Measurements from ENCODE around the gene FPR3.
"Not testable (repeated sequence)": the region's sequence is repeated elsewhere in the genome, so short reads cannot be mapped to it uniquely, and the experiment has no call there.

Gene FPR3, protein sequence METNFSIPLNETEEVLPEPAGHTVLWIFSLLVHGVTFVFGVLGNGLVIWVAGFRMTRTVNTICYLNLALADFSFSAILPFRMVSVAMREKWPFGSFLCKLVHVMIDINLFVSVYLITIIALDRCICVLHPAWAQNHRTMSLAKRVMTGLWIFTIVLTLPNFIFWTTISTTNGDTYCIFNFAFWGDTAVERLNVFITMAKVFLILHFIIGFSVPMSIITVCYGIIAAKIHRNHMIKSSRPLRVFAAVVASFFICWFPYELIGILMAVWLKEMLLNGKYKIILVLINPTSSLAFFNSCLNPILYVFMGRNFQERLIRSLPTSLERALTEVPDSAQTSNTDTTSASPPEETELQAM

DNA sequence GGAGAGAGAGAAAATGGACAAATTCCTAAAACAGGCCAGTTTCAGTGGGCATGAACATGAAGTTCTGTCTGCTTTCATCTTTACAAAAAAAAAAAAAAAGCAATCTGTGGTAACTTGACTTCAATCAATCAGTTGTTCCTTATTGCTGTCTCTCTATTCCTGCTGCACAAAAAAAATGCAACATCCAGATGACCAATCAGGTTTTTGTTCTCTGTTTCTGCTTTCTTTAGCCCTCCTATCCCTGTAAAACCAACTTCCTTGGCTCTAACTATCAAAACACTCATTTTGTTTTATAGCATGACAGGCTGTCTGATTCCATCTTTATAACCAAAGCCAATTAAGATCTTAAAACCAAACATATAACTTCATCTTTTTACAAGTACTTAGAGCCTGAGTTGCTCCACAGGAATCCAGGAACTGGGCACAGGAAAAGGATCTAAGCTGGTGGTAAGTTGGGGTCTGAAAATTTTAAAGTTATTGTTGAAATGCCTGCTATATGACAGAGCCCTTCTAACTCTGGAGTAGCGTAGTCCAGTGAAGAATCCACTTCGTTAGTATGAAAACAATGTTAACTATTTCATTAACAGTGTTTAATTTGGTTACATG is at the start of gene FPR3:
TSS of gene FPR3 (plus strand) at position 273 of the 606 bp plus-strand sequence. CDS start 28,592 bp downstream, outside the sequence.
- DNase-seq: no peak

DNA sequence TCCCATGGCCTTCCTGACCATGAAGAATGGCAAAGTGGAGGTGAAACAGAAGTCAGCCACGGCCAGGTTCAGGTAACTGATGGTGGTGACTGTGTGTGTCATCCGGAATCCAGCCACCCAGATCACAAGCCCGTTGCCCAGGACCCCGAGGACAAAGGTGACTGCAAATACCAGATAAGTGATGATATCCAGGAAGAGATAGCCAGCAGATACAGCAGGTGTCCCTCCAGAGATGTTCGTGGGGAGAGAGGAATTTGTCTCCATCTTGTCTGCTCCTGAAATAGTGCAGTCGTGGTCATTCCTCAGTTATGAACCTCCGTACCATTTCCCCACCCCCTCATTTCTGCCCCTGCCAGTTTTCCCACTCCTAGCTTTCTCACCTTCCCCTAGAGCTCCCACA is 48.2 kb upstream of the FPR3 start:
- DNase-seq: no peak

DNA sequence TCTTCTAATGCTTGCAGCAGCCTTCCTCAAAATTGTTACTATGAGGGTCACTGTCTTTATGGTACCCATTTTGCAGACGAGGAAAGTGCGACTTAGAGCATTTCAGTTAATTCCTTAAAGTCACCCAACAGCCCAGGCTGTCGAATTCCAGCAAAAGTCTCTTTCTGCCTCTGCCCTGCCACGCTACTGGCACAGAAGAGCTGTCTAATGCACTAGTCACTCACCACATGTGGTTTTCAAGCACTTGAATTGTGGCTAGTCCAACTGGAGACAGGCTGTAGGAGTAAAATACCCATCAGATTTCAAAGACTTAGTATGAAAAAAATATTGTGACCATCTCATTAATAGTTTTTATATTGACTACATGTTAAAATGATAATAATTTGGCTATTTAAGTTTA is 45.0 kb upstream of the FPR3 start:
- no peak for DNase-seq

DNA sequence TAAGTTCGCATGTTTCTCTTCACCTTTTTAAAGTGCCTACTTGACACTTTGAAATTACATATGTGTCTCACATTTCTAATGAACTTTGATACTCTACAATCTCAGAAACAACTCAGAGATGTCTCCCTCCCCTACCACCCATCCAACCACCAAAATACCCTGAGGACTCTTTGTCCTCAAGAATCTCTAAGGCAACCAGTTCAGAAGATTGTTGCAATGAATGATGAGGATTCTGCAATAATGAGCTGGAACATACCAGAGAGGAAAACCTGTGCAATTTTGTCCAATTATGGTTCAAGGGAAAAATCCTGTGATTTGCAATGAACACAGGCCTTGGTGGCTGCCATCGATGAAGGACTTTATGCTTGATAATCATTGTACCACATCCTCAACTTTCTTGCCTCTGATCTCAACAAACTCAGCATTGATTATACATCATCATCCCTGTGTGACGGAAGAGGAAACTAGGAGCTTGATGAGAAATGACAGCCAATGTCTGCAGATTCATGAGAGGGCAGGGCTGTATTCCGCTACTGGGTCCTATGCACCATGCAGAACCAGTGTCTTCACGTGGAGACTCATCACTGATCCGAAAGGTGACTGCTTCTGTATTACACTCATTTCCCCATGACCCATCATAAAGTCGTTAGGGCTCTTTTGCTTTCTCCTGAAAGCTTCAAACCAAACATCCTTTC is 44.4 kb upstream of the FPR3 start:
- no peak for DNase-seq

DNA sequence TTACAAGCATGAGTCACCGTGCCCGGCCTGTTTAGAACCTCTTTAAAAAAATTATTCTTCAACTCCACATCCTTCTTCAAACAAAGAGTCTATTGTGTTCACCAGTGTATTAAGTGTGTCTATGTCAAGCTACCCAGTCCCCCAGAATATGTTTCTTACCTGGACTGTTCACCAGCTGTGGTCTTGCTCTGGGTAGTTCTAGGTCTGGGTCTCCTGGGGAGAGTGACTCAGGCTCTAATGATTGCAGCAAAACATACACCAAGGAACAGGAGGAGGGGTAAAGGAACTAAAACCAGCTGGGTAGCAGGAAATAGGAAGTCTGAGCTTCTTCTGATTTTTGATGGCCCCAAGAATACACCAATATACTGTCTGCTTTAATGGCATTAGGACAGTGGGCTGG is 43.3 kb upstream of the FPR3 start, which contains the start of gene FPR1:
TSS of gene FPR1 (minus strand) at position 224 of the 400 bp plus-strand sequence. CDS start 4,884 bp downstream, outside the sequence.
- no peak for DNase-seq

DNA sequence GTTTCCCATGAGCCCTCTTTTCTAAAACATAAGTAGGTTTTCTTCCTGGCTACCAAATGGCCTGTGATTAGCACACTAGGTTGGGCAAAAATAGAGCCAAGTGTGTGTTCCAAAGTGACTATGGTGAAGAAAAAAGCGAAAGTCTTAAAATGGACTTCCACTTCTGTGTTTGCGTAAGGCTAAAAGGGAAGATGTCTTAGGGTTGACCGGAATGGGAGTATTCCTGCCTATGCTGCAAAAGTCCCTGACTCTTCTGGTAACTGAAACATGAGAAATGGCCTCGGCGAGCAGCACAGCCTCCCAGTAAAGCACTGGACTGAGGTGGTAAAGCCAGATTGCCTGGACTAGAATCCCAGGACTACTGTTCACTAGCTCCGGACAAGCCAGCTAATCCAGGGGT is 40.8 kb upstream of the FPR3 start:
- DNase-seq: no peak

DNA sequence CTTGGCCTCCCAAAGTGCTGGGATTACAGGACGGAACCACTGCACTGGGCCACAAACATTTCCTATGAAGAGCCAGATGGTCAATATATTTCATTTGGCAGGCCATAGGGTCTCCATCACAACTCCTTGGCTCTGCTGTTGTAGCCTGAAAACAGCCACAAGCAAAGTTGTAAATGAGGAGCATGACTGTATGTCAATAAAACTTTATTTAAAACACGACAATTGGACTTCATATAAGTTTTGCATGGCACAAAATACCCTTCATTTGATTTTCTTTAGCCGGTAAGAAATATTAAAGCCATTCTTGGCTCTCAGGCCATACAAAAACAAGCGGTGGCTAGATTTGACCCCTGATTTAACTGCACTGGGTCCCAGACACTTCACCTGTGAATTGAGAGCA is 40.2 kb upstream of the FPR3 start:
- no peak for DNase-seq

DNA sequence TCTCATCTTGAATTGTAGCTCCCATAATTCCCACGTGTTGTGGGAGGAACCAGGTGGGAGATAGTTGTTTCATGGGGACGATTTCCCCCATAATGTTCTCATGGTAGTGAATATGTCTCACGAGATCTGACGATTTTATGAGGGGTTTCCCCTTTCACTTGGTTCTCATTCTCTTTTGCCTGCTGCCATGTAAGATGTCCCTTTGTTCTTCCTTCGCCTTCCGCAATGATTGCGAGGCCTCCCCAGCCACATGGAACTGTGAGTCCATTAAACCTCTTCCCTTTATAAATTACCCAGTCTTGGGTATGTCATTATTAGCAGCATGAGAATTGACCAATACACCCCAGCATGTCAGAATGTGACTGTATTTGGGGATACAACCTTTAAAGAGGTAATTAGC is 39.4 kb upstream of the FPR3 start:
- no peak for DNase-seq

DNA sequence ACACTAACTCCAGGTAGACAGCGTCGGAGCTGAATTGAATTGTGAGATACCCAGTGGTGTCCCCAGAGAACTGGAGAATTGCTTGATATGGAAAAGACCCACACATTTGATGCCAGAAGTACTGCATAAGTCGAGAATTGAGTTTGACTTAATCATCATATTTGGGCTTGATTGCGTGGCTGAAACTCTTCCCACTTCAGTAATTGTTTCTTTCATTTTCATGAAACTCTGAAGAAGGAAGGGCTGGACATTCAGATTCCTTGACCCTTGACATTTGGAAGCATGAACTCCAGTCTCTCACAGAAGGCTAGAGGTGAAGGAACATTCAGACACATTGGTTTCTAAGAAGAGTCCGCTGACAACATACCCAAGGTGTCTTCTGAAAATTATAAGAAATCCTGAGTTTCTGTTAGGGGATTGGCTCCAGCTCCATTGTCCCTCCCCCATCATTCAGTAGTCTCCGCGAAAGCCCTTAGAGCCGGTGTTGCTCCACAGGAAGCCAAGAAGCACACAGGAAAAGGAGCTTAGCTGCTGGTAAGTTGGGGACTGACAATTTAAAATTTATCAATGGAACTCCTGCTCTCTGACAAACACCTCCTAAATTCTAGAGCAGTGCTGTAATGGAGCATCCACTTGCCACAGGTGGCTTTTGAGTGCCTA is 34.1 kb upstream of the FPR3 start, which contains the start of gene FPR2:
TSS of gene FPR2 (plus strand) at position 484 of the 660 bp plus-strand sequence. CDS start 7,479 bp downstream, outside the sequence.
- DNase-seq: no peak

DNA sequence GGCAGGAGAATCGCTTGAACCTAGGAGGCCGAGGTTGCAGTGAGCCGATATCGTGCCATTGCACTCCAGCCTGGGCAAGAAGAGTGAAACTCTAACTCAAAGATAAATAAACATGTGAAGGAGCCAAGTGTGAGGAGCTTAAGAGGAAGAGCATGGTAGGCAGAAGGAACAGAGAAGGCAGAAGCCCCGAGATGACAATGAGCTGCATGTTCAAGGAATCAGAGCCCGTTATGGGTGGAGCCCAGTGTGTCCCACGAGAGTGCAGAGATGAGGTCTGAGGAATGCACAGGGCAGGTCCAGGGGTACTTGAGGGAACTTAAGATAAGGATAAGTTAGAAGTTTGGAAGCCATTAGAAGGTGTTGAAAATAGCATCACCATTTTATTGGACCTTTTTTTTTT is 33.3 kb upstream of the FPR3 start:
- DNase-seq: no peak

DNA sequence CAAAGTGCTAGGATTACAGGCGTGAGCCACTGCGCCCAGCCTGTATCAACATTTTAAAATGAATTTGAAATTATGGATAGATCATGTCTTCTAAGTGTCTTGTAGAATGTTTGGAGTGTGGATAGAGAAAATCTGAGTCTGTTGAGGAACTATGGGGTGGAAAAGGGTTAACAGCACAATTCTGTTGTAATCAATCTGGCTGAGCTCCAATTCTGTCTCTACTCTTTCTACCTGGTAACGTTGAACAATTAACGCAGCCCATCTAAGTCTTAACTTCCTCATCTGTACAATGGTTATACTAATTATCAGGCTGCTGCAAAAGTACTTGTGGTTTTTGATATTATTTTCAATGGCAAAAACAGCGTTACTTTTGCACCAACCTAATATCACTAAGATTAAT is 29.9 kb upstream of the FPR3 start:
- no peak for DNase-seq

DNA sequence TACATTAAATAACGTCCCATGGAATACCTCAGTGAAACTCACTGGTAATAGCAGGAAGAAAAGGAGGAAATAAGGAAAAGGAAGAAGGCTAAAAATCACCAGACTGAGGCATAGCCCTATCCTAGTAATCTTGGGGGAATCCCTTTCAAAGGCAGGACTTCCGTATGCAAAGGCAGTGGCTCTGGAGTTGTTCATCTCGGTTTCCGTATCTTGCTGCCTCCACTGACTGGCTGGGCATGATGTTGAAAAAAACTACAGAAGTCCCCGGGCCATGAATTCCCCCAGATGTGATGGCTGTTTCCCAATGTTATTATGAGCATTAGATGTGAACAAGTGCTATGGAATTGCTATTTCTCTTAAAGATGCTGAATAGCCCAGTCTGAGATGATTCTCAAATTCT is 28.5 kb upstream of the FPR3 start:
- no peak for DNase-seq

DNA sequence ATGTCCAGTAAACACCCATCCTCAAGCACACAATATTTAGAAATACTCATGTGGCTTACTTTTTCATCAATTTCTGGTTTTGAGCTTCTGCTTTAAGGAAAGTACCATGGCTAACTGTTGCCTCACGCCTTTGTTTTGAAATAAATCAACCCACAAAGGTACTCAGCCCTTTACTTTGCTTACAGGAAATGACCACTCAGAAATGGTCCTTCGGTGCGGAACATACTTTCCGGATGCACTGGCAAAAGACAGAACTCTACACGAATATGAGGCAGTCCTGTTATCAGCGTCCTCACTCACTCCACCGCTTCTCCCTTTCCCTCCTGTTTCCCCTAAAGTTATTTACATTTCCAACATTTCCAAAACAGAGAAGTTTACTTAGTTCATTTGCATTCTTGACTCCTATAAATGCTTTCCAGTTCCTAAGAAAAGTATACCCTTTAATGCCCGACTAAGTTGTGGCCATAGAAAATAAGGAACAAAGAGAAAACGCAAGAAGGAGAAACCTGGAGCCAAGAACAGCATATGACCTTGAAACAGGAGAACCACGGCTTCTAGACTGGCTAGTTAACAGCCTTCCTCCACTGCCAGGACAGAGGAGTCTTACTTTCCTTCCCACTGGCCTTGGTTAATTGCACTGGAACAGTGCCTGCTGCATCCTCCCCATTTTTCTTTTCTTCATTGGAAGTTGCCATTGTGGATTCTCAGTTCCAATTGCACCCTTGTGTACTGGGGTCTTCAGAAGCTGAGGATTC is 23.4 kb upstream of the FPR3 start:
- no peak for DNase-seq

DNA sequence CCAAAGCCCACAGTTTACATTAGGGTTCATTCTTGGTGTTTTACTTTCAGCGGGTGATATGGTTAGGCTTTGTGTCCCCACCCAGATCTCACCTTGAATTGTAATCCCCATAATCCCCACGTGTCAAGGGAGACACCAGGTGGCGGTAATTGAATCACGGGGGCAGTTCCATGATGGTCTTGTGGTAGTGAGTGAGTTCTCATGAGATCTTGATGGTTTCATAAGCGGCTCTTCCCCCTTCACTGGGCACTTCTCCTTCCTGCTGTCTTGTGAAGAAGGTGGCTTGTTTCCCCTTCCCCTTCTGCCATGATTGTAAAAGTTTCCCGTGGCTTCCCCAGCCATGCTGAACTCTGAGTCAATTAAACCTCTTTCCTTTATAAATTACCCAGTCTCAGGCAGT is 22.0 kb upstream of the FPR3 start:
- DNase-seq: no peak

DNA sequence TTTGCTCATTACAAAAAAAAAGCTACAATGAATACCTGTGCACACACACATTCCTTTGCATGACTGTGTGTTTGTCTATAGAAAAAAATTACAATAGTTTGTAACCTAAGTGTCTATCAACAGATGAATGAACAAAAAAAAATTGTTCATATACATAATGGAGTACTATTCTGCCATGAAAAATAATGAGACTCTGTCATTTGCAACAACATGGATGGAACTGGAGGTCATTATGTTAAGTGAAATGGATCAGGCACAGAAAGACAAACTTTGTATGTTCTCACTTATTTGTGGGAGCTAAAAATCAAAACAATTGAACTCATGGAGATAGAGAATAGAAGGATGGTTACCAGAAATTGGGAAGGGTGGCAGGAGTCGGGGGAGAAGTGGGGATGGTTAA is 18.4 kb upstream of the FPR3 start:
- not testable (repeated sequence) for DNase-seq

DNA sequence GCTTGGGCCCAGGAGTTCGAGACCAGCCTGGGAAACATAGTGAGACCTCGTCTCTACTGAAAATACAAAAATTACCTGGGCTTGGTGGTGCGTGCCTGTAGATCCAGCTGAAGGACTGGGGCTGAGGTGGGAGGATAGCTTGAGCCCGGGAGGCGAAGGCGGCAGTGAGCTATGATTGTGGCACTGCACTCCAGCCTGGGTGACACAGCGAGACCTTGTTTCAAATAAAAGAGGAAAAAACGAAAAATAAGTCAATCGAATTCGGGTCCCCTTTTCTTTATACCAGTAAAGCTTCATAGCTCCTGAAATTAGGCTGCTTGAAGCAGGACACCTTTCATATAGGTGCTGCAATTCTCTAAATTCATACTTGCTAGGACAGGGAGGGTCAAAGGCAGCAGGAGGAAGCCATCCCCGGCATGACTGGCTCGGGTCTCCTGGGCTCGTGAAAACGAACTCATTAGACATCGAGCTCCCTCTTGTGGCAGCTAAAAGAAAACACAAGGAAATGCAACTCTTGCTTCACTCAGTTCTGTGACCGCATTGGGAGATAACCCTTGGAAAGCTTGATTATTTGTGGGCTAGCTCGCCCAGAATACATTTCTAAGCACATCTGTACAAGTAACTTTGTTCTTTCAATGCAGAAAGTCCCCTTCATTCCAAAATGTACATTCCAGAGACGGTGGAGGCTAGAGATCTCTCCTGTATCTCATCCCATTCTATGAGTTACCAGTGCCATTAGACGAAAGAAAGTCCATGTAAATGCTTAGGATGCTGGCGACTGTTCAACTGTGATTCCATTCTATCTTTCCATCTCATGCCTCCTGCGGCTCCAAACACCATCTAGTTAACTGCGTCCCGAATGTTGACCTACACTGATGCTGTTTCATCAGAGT is 17.1 kb upstream of the FPR3 start:
- peak; percentile 22 for DNase-seq

DNA sequence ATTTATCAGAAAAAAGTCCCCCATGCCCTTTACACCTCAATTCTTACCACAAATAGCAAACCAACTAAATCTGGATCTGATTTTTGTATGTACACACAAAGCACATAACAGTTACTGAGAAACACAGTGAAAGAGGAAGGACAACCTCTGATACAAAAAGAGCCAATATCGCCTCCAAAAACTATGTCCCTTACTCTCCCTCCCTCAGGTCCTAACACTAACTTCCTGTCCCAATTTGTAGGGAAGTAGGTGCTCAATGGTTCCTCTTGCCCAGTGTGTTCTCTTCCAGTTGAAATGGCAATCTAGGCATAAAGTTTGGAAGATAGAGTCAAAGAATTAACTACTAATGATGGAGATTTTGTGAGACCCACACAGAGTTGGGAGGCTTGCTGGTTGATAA is 15.8 kb upstream of the FPR3 start:
- no peak for DNase-seq

DNA sequence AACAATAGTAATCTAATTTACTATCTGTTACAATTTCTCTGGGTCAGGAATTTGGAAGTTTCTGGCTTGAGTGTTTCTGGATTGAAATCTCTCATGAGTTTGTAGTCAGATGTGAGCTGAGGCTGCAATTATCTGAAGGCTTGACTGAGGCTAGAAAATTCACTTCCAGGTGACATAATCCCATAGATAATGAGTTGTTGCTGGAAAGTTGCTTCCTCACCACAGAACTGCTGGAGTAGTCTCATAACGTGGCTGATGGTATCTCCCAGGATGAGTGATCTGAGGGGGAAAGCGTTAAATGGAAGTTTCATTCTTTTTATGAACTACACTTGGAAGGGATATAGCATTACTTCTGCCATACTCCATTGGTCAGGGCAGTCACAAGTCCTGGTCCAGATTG is 15.3 kb upstream of the FPR3 start:
- no peak for DNase-seq

DNA sequence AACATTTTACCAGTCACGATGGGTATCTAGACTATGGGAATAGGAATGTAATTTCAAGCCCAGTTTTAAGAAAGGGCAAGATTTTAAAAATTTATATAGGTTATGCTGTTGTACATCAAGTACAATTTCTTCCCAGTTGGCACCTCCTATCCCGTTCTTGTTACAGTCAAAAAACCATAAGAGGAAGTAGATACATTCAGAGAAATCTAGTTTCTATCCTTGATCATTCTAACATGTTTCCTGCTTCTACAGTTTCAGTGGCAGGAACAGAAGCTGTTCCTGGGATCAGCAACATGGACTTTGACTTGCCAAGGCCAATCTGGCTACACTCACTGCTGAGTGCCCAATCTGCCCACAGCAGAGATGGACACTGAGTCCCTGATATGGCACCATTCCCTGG is 14.7 kb upstream of the FPR3 start:
- no peak for DNase-seq

DNA sequence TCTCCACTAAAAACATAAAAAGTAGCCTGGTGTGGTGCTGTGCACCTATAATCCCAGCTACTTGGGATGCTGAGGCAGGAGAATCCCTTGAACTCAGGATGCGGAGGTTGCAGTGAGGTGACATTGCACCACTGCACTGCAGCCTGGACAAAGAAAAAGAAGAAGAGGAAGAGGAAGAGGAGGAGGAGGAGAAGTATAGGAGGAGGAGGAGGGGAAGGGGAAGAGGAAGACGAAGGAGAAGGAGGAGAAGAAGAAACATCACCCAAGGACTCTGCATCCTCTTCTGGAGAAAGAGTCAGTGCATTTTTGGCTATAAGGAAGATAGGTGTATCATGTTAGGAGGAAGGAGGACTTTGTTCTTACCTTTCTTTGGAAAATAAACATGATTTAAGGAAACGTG is 13.0 kb upstream of the FPR3 start:
- DNase-seq: no peak

DNA sequence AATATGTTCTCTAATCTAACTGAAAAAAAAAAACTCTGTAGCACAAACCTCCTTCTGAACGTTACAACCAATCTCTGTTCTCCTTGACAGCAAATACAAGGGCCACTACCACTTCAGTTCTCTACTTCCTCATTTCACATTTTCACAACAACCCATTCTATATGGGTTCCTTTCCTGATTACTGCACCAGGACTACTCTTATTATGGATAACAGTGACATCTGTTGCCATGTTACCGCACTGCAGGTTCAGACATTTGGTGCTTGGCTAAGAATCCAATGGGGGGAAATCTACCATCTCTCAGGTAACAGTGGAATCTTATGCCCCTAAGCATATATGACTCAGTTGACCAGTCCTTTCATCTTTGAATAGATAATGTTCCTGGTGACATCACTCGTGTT is 11.6 kb upstream of the FPR3 start:
- DNase-seq: no peak
